Neuronal stem cell (in vitro differentiated cells): ENCODE results near the gene ZSCAN25.

Source experiments
- DNase-seq: peaks from one replicate; pipeline ENCODE4 v3.0.0-alpha.2; 2013; ENCODE audit warnings: low spot score
- H2AFZ ChIP-seq: one replicate; pipeline ENCODE4 v1.6.1; 2013; ENCODE audit warnings: mild to moderate bottlenecking, low read length, inconsistent platforms
- H2AK5ac ChIP-seq: 2 replicates; pipeline ENCODE4 v1.6.1; 2013; ENCODE audit warnings: low read depth, mild to moderate bottlenecking, inconsistent platforms, low read length, moderate library complexity, mixed read lengths
- H2BK120ac ChIP-seq: 2 replicates; pipeline ENCODE4 v1.6.1; 2013; ENCODE audit warnings: low read depth, mild to moderate bottlenecking, inconsistent platforms, low read length, moderate library complexity, mixed read lengths
- H2BK12ac ChIP-seq: one replicate; pipeline ENCODE4 v1.6.1; 2013; ENCODE audit warnings: low read length, inconsistent platforms
- H2BK15ac ChIP-seq: 2 replicates; pipeline ENCODE4 v1.6.1; 2013; ENCODE audit warnings: mild to moderate bottlenecking, low read length, inconsistent platforms, mixed read lengths
- H2BK5ac ChIP-seq: one replicate; pipeline ENCODE4 v1.6.1; 2013; ENCODE audit warnings: inconsistent platforms, mild to moderate bottlenecking, low read length, moderate library complexity
- H3K14ac ChIP-seq: one replicate; pipeline ENCODE4 v1.6.1; 2013; ENCODE audit warnings: low read length, inconsistent platforms
- H3K18ac ChIP-seq: 2 replicates; pipeline ENCODE4 v1.6.1; 2013; ENCODE audit warnings: low read length, inconsistent platforms
- H3K23ac ChIP-seq: 2 replicates; pipeline ENCODE4 v1.6.1; 2013; ENCODE audit warnings: low read depth, mild to moderate bottlenecking, mixed read lengths, low read length, inconsistent platforms; ENCODE audit not compliant: poor library complexity
- H3K27ac ChIP-seq: replicated peaks from 3 replicates; pipeline ENCODE4 v1.5.1; 2013; ENCODE audit warnings: low read length, inconsistent platforms
- H3K27me3 ChIP-seq, 3 experiments: 2 replicates each; pipeline ENCODE4 v1.6.1; 2013; ENCODE audit warnings: low read length in 3 of 3, mild to moderate bottlenecking in 2 of 3, inconsistent platforms in 1 of 3, low read depth in 1 of 3, mixed read lengths in 1 of 3, moderate library complexity in 1 of 3; ENCODE audit not compliant: control insufficient read depth in 3 of 3, insufficient read depth in 3 of 3
- H3K36me3 ChIP-seq, 2 donors: replicated peaks in 1 of 2; 2 replicates each; pipeline ENCODE4 v1.6.1; 2013; ENCODE audit warnings: low read length in 2 of 2; ENCODE audit not compliant: control insufficient read depth in 2 of 2, insufficient read depth in 2 of 2
- H3K4ac ChIP-seq: 2 replicates; pipeline ENCODE4 v1.6.1; 2013; ENCODE audit warnings: inconsistent platforms, mild to moderate bottlenecking, low read length, moderate library complexity
- H3K4me1 ChIP-seq, 2 donors: 1 replicate in 1 of 2; 2 replicates in 1 of 2; pipeline ENCODE4 v1.6.1; 2013; ENCODE audit warnings: low read length in 2 of 2, low read depth in 1 of 2; ENCODE audit not compliant: control insufficient read depth in 2 of 2, insufficient read depth in 1 of 2
- H3K4me2 ChIP-seq: one replicate; pipeline ENCODE4 v1.6.1; 2013; ENCODE audit warnings: mild to moderate bottlenecking, low read length, inconsistent platforms; ENCODE audit not compliant: insufficient read depth, poor library complexity, severe bottlenecking
- H3K4me3 ChIP-seq, 2 donors: 2 replicates each; pipeline ENCODE4 v1.5.1; 2013; ENCODE audit warnings: low read length in 2 of 2, mild to moderate bottlenecking in 2 of 2, inconsistent platforms in 1 of 2, moderate library complexity in 1 of 2
- H3K79me1 ChIP-seq: one replicate; pipeline ENCODE4 v1.6.1; 2013; ENCODE audit warnings: low read depth, mild to moderate bottlenecking, inconsistent platforms, low read length, moderate library complexity
- H3K9ac ChIP-seq: one replicate; pipeline ENCODE4 v1.6.1; 2013; ENCODE audit warnings: mild to moderate bottlenecking, low read depth, low read length, inconsistent platforms; ENCODE audit not compliant: poor library complexity
- H3K9me3 ChIP-seq, 2 donors: replicated peaks in 1 of 2; 2 replicates each; pipeline versions ENCODE3 to v1.6.1; 2013; ENCODE audit warnings: low read length in 2 of 2, mild to moderate bottlenecking in 2 of 2, inconsistent platforms in 1 of 2, low read depth in 1 of 2, mixed read lengths in 1 of 2, moderate library complexity in 1 of 2; ENCODE audit not compliant: control insufficient read depth in 2 of 2, insufficient read depth in 1 of 2
- H4K8ac ChIP-seq: one replicate; pipeline ENCODE4 v1.6.1; 2013; ENCODE audit warnings: low read depth, mild to moderate bottlenecking, inconsistent platforms, low read length, moderate library complexity
- H4K91ac ChIP-seq: one replicate; pipeline ENCODE4 v1.6.1; 2013; ENCODE audit warnings: low read length, low read depth, mild to moderate bottlenecking, inconsistent platforms; ENCODE audit not compliant: poor library complexity
- WGBS, 2 donors: extraction: QIAGEN DNeasy Blood & Tissue Kit; methylation state at CpG; one replicate each; pipeline ENCODE4 v1.1.7; 2013; ENCODE audit warnings: missing lambda C conversion rate in 2 of 2, mixed read lengths in 1 of 2; ENCODE audit not compliant: insufficient read length in 2 of 2, insufficient replicate concordance in 1 of 2; ENCODE audit errors: extremely low coverage in 2 of 2; 5-methylcytosine and 5-hydroxymethylcytosine counted together

The ZSCAN25 gene

GRCh38 chr7:99639267-99639666, 22.5 kb downstream of the ZSCAN25 start:
- H3K18ac ChIP-seq, result no peak overlapping the region
- no peak overlapping the region for H2AFZ ChIP-seq
- no peak overlapping the region for H2BK15ac ChIP-seq
- DNase-seq, result no peak
- H4K91ac ChIP-seq, result no peak overlapping the region
- H3K9me3 ChIP-seq, result peaks cover 0 to 2% of the 10 kb centered on the region in 2 donors
- H3K4me1 ChIP-seq, result no peaks in the 10 kb centered on the region
- H3K4me3 ChIP-seq, result no peak overlapping the region
- H2BK120ac ChIP-seq, result no peak overlapping the region
- no peak overlapping the region for H2AK5ac ChIP-seq
- peaks cover 0 to 5% of the 10 kb centered on the region in 2 donors for H3K36me3 ChIP-seq
- no peaks in the 10 kb centered on the region for H3K27me3 ChIP-seq
- no peak overlapping the region for H3K23ac ChIP-seq
- no peak overlapping the region for H2BK12ac ChIP-seq
- H3K14ac ChIP-seq, result no peak overlapping the region
- H3K9ac ChIP-seq, result no peak overlapping the region
- peak overlapping the region; percentile 8 for H4K8ac ChIP-seq
- H3K27ac ChIP-seq, result no peak overlapping the region
- H3K4ac ChIP-seq, result no peak overlapping the region
- H3K4me2 ChIP-seq, result no peak overlapping the region
- no peaks in the 10 kb centered on the region for H3K79me1 ChIP-seq
- no peak overlapping the region for H2BK5ac ChIP-seq

GRCh38 chr7:99642027-99642426, 25.3 kb downstream of the ZSCAN25 start:
- Histone ChIP-seq H3K27me3 (no peaks in the 10 kb centered on the region), H3K4me2 (no peak overlapping the region), H3K4me3 (no peak overlapping the region), H3K9ac (no peak overlapping the region), H2AFZ (no peak overlapping the region), H2BK12ac (no peak overlapping the region), H3K23ac (no peak overlapping the region), H2BK5ac (no peak overlapping the region), H4K8ac (no peak overlapping the region), H3K9me3 (peaks cover 0 to 2% of the 10 kb centered on the region in 2 donors), H3K36me3 (peaks cover 0 to 14% of the 10 kb centered on the region in 2 donors), H2BK15ac (no peak overlapping the region), H2BK120ac (no peak overlapping the region), H3K4me1 (no peaks in the 10 kb centered on the region), H2AK5ac (no peak overlapping the region), H3K27ac (no peak overlapping the region), H3K79me1 (no peaks in the 10 kb centered on the region), H3K4ac (no peak overlapping the region), H4K91ac (no peak overlapping the region), H3K18ac (no peak overlapping the region), H3K14ac (no peak overlapping the region)
- no peak for DNase-seq
- WGBS, 2 donors, result no CpG with 5 or more reads among the region's 1 CpG

- Histone ChIP-seq H2BK120ac (no peak overlapping the region), H2AK5ac (no peak overlapping the region), H3K27ac (no peak overlapping the region), H3K9me3 (peaks cover 0 to 2% of the 10 kb centered on the region in 2 donors), H4K91ac (no peak overlapping the region), H3K9ac (no peak overlapping the region), H3K4me3 (no peak overlapping the region), H3K23ac (no peak overlapping the region), H3K14ac (no peak overlapping the region), H3K4me1 (no peaks in the 10 kb centered on the region), H2BK5ac (no peak overlapping the region), H3K18ac (no peak overlapping the region), H2BK15ac (no peak overlapping the region), H3K36me3 (peaks cover 0 to 9% of the 10 kb centered on the region in 2 donors), H2BK12ac (no peak overlapping the region), H3K4ac (no peak overlapping the region), H3K79me1 (no peaks in the 10 kb centered on the region), H4K8ac (no peak overlapping the region), H2AFZ (no peak overlapping the region), H3K4me2 (no peak overlapping the region), H3K27me3 (no peaks in the 10 kb centered on the region)
- WGBS, 2 donors, result no CpG with 5 or more reads among the region's 2 CpGs
- no peak for DNase-seq
These were observed 26.7 kb downstream of the ZSCAN25 start for GRCh38 chr7:99643464-99643863.

GRCh38 chr7:99644431-99644830, 27.7 kb downstream of the ZSCAN25 start:
- Histone ChIP-seq H3K27me3 (no peaks in the 10 kb centered on the region), H3K18ac (no peak overlapping the region), H2BK120ac (no peak overlapping the region), H3K79me1 (no peaks in the 10 kb centered on the region), H3K9me3 (peaks cover 0 to 2% of the 10 kb centered on the region in 2 donors), H2BK12ac (no peak overlapping the region), H3K4me3 (no peak overlapping the region), H3K4ac (no peak overlapping the region), H2AK5ac (no peak overlapping the region), H2BK5ac (no peak overlapping the region), H2AFZ (no peak overlapping the region), H3K14ac (no peak overlapping the region), H3K36me3 (peaks cover 0 to 9% of the 10 kb centered on the region in 2 donors), H3K27ac (no peak overlapping the region), H3K4me1 (no peaks in the 10 kb centered on the region), H3K23ac (no peak overlapping the region), H4K8ac (no peak overlapping the region), H4K91ac (no peak overlapping the region), H3K9ac (no peak overlapping the region), H2BK15ac (no peak overlapping the region), H3K4me2 (no peak overlapping the region)
- no CpG with 5 or more reads among the region's 3 CpGs for WGBS, 2 donors
- no peak for DNase-seq
